ENCODE results near the gene NTRK3.
"Not testable (repeated sequence)": the region's sequence is repeated elsewhere in the genome, so short reads cannot be mapped to it uniquely, and the experiment has no call there.

NTRK3 gene

GRCh38 chr15:88036154-88036839, 220.2 kb downstream of the NTRK3 start:
- no peak overlapping the region for H3K27ac ChIP-seq
- POLR2A ChIA-PET (ENCODE audit: low non-redundant PET), result no interaction called here
- CTCF ChIA-PET, result no interaction called here
- DNase-seq (ENCODE audit: low spot score), result no peak
- TF ChIP-seq, protein P1, sequence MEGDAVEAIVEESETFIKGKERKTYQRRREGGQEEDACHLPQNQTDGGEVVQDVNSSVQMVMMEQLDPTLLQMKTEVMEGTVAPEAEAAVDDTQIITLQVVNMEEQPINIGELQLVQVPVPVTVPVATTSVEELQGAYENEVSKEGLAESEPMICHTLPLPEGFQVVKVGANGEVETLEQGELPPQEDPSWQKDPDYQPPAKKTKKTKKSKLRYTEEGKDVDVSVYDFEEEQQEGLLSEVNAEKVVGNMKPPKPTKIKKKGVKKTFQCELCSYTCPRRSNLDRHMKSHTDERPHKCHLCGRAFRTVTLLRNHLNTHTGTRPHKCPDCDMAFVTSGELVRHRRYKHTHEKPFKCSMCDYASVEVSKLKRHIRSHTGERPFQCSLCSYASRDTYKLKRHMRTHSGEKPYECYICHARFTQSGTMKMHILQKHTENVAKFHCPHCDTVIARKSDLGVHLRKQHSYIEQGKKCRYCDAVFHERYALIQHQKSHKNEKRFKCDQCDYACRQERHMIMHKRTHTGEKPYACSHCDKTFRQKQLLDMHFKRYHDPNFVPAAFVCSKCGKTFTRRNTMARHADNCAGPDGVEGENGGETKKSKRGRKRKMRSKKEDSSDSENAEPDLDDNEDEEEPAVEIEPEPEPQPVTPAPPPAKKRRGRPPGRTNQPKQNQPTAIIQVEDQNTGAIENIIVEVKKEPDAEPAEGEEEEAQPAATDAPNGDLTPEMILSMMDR (conservative IDR thresholded peaks at IDR 0.05; ENCODE audit: low read depth), result no peak

- no peak overlapping the region for H3K27ac ChIP-seq
- TF ChIP-seq, protein P1 (conservative IDR thresholded peaks at IDR 0.05; ENCODE audit: low read depth), result no peak
- ChIA-PET CTCF (no interaction called here), POLR2A (ENCODE audit: low non-redundant PET) (no interaction called here)
- DNase-seq (ENCODE audit: low spot score), result no peak
Measured at GRCh38 chr15:88035381-88035780, 221.2 kb downstream of the NTRK3 start.

GRCh38 chr15:88033421-88033820, 223.1 kb downstream of the NTRK3 start:
- POLR2A ChIA-PET (ENCODE audit: low non-redundant PET); CTCF ChIA-PET; DNase-seq (ENCODE audit: low spot score); H3K27ac ChIP-seq: not testable (repeated sequence)

DNA sequence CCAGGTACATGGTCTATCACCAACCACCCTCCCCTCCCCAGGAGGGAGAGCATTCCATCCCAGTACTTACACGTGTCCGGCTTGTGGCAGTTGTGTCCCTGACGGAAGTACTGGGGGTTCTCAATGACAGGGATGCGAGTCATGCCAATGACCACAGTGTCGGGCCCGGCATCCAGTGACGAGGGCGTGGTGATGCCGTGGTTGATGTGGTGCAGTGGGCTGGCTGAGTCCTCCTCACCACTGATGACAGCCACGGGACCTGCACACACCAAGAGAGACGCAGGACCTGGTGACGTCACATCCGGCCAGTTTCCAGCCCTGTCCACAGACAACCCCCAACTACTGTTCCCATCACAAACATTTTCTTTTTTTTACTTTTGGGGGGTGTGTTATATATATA, 223.8 kb downstream of the NTRK3 start:
- CTCF ChIA-PET, result no interaction called here
- POLR2A ChIA-PET (ENCODE audit: low non-redundant PET), result no interaction called here
- no peak for DNase-seq (ENCODE audit: low spot score)
- TF ChIP-seq, protein P1 (conservative IDR thresholded peaks at IDR 0.05; ENCODE audit: low read depth), result no peak
- H3K27ac ChIP-seq, result no peak overlapping the region

DNA sequence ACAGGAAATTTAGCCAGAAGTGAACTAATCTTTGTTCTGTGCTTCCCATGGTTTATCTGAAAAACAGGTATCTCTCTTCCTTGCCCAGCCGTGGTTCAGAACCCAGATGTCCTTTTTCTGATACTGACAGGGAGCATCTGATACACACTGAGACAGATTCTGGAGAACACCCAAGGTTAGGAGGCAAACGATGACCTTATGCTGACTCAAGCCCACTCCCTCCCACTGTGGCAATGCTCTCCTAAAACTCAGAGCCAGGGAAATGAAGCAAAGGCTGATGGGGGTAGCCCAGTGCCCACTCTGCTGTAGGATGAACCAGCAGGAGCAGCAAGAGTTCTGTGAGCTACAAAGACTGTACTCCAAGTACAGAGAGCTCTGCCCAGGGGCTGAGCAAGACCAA, 225.1 kb downstream of the NTRK3 start:
- TF ChIP-seq, protein P1 (conservative IDR thresholded peaks at IDR 0.05; ENCODE audit: low read depth), result no peak
- ChIA-PET POLR2A (ENCODE audit: low non-redundant PET) (no interaction called here), CTCF (no interaction called here)
- no peak overlapping the region for H3K27ac ChIP-seq
- no peak for DNase-seq (ENCODE audit: low spot score)

- no peak for DNase-seq (ENCODE audit: low spot score)
- ChIA-PET POLR2A (ENCODE audit: low non-redundant PET) (no interaction called here), CTCF (no interaction called here)
- H3K27ac ChIP-seq, result no peak overlapping the region
- TF ChIP-seq, protein P1 (conservative IDR thresholded peaks at IDR 0.05; ENCODE audit: low read depth), result no peak
Measured at GRCh38 chr15:88029696-88030095, 226.8 kb downstream of the NTRK3 start.

DNA sequence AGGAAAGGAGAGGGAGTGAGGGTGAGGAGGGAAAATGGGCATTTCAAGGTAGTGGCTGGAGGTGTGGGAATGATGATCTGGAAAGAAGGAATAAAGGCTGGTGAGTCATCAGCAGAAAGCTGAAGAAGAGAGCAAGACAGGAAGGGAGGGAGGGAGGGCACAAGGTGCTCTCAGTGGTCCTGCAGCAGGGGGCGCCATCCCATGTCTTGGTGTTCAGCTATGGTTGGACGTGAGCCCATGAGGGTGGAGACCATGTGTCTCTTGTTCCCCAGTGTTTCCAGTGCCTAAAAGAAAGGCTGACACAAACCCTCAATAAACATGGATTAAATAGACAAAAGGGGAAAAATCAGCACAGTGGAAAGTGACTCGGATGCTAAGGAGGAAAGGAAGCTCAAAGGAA, 228.5 kb downstream of the NTRK3 start:
- no peak for DNase-seq (ENCODE audit: low spot score)
- H3K27ac ChIP-seq, result no peak overlapping the region
- ChIA-PET CTCF (interaction anchor here (0.5 to 1.1 kb wide), 2 partner anchors 13 to 831 kb away, joined by 3 to 4 read pairs; no protein-coding TSS in a partner anchor), POLR2A (ENCODE audit: low non-redundant PET) (no interaction called here)
- TF ChIP-seq, protein P1 (conservative IDR thresholded peaks at IDR 0.05; ENCODE audit: low read depth), result no peak
